Esophagus mucosa (tissue), 1 donor: ENCODE results near the gene ZACN. TPM values are rescaled to one million over a fixed set of nuclear protein-coding genes. Genes with fewer than 3 reads are reported as not detected.
"Not testable (repeated sequence)": the region's sequence is repeated elsewhere in the genome, so short reads cannot be mapped to it uniquely, and the experiment has no call there.

Experiments used
- ATAC-seq: fragments of 200-7000 bp; cut with Tn5 transposase; one replicate; pipeline ENCODE4 v1.9.1; 2020
- total RNA-seq: library from RNA; stranded (reverse); gene quantifications from one replicate; pipeline ENCODE4 v1.2.4, GENCODE V29; 2023
- donor health status: DM: yes; HTN: yes; CAD: no.

Gene ZACN
- total RNA-seq, 1 donor from 2014 or later, result not detected

DNA sequence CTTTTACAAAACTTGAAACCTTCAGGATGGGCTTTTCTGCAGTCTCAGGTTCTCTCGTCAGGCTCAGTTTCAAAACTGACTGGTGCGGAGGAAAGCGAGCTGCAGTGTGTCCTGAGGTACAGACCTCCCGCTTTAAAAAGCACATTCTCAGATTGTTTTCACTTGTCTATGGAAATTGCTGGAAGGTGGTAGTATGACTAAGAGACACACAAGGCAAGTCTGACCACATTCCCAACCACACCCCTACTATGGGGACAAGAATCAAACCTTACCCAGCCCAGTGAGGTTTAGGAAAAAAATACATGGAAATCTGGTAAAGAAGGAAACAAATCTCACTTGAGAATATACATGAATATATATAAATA lies 24.9 kb upstream of the ZACN start:
- ATAC-seq, result peak; percentile 82

DNA sequence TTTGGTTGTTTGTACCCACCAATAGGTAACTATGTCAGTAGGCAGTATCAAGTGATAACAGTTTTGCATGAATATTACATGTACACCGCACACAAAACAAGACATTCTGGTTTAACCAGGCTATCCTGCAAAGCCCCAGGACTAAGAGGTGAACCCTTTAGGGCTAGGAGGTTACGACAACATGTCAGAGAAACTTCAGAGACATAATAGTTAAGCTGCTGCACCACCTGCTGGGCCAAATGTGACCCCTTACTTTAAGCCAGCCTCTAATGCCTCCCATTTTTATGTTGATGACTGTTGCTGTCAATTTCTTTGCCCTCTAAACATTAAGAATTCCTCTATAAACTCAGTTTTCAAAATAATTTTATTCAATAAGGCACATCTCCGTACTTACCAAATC lies 22.1 kb upstream of the ZACN start:
- ATAC-seq, result peak; percentile 81

DNA sequence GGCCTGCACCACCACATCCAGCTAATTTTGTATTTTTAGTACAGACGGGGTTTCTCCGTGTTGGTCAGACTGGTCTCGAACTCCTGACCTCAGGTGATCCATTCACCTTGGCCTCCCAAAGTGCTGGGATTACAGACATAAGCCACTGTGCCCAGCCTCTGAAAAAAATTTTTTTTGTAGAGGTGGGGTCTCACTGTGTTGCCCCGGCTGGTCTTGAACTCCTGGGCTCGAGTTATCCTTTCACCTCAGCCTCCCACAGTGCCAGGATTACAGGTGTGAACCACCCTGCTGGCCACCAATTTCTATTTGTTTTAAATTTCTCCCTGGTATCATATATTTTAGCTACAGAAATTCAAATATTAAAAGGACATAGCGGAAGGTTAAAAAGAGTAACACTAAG lies 20.7 kb upstream of the ZACN start:
- ATAC-seq, result not testable (repeated sequence)

GRCh38 chr17:76063875-76064546 lies 15.0 kb upstream of the ZACN start:
- ATAC-seq, result no peak

GRCh38 chr17:76065775-76066174 lies 13.2 kb upstream of the ZACN start:
- ATAC-seq, result peak; percentile 70

GRCh38 chr17:76071531-76072147 lies 7.3 kb upstream of the ZACN start:
- peak; percentile 5 for ATAC-seq

GRCh38 chr17:76072148-76072858 lies 6.7 kb upstream of the ZACN start, which contains the start of gene SRP68:
Gene SRP68 (minus strand): TSS chr17:76072517. CDS start chr17:76072491, 26 bp downstream.
- ATAC-seq, result peak; percentile 90

DNA sequence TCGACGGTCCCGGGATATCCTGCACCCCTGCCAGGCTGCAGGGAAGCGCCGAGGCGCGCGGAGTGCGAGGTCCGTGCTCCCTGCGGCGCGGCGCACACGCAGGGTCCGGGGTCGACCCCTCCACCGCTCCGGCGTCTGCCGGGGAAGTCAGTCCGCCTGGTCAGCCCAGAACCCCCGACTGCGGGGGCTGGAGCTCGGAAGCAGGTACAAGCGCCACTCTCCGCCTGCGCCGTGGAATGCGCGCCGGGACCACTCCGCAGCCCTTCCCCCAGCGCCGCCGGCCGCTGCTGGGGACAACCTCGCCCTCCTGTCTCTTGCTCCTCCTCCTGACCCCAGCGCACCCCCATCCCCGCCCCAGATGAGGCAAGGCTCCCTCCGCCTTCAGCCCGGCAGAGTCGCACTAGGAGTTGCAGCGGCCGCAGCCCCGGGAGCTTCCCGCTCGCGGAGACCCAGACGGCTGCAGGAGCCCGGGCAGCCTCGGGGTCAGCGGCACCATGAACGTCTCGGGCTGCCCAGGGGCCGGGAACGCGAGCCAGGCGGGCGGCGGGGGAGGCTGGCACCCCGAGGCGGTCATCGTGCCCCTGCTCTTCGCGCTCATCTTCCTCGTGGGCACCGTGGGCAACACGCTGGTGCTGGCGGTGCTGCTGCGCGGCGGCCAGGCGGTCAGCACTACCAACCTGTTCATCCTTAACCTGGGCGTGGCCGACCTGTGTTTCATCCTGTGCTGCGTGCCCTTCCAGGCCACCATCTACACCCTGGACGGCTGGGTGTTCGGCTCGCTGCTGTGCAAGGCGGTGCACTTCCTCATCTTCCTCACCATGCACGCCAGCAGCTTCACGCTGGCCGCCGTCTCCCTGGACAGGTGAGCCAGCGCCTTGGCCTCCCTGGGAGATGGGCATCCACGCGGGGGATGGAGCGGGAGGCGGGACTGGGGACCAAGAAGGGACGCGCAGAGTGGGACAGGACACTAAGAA lies 4.3 kb upstream of the ZACN start, which contains the start of gene GALR2:
TSS of gene GALR2 (plus strand) at position 392 of the 974 bp plus-strand sequence. CDS start at position 495, 103 bp downstream.
- no peak for ATAC-seq

DNA sequence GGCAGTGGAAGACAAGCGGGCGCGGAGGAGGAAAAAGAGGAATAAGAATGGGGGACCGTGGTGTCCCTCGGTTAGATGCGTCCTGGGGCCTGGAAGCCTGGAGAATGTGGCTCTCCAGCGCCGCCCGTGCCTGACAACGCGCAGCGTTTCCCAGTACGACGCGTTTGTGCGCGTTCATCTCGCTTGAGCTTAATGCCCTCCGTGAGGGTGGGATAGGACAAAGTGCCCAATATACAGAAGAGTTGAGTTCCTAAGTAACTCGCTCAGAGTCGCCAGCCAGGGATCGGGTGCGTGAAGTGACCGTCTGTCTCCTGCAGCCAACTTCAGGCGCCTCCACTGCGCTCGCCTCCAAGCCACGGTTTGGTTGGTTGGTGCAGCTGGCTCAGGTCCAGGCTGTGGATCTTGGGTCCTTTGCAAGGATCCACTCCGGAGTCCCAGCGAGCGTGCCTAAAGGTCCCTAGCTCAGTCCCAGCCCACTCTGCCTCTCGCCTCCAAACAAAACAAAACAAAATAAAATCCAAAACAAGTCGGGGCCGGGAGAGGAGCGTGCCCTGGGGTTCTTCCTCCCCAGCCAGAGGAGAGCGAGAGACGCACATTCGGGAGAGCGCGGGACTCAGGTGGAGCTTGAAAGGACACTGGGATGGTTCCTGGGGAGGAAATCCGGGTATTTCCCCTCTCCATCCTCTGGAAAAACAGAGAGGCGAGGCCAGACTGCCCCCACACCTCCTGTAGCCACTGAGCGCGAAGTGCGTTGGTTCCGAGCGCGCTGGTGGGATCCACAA lies 3.4 kb upstream of the ZACN start:
- no peak for ATAC-seq

DNA sequence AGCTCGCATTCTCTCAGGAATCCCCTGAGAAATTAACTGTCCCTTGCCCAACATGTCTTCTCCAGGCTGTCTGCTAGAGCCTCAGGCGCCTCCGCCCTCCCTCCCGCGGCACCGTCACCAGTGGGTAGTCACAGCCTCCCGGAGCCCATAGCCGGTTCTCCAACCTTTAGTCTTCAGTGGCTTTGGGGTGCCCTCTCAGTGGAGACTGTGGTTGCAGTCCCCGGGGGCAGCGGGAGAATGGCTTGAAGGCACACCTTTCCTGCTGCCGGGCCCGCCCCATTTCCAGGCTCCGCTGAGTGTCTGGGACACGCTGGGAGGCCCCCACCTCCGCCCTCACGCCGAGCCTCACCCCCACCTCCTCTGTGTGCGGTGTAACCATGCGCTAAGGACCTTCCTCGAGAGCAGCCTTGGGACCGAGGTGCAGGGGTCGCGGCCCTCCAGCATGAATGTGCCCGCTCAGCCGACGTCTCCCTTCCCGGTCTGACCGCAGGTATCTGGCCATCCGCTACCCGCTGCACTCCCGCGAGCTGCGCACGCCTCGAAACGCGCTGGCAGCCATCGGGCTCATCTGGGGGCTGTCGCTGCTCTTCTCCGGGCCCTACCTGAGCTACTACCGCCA lies 2.7 kb upstream of the ZACN start:
- ATAC-seq, result no peak

DNA sequence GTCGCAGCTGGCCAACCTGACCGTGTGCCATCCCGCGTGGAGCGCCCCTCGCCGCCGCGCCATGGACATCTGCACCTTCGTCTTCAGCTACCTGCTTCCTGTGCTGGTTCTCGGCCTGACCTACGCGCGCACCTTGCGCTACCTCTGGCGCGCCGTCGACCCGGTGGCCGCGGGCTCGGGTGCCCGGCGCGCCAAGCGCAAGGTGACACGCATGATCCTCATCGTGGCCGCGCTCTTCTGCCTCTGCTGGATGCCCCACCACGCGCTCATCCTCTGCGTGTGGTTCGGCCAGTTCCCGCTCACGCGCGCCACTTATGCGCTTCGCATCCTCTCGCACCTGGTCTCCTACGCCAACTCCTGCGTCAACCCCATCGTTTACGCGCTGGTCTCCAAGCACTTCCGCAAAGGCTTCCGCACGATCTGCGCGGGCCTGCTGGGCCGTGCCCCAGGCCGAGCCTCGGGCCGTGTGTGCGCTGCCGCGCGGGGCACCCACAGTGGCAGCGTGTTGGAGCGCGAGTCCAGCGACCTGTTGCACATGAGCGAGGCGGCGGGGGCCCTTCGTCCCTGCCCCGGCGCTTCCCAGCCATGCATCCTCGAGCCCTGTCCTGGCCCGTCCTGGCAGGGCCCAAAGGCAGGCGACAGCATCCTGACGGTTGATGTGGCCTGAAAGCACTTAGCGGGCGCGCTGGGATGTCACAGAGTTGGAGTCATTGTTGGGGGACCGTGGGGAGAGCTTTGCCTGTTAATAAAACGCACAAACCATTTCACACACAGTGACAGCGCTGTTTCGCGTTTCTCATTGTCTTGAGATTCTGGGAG lies 2.0 kb upstream of the ZACN start:
- ATAC-seq, result no peak

DNA sequence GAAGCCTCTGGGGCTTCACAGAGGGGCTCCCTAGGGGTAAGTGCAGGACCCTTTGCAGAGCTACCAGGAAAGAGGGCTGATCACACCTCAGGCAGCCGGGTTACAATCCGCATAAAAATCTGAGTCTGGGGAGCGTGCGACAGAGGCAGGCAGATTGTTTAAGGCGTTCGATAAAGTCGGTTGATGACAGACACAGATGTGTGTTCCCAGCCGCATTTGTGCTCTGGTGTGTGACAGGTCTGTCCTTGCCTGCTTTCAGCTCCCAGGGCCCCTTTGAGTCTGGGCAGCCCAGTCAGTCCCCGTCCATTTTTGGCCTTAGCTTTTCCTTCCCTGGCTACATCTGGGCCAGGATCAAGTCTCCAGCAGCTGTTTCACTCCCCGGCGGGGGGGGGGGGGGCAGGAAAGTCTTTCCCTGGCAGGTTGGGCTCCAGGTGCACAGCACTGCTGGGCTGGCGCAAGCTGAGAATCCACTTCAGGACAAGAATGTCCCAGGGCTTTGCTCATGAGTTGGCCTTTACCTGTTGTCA lies 1.3 kb upstream of the ZACN start:
- no peak for ATAC-seq

- ATAC-seq, result not testable (repeated sequence)
Measured at GRCh38 chr17:76078370-76078769, 612 bp upstream of the ZACN start.

DNA sequence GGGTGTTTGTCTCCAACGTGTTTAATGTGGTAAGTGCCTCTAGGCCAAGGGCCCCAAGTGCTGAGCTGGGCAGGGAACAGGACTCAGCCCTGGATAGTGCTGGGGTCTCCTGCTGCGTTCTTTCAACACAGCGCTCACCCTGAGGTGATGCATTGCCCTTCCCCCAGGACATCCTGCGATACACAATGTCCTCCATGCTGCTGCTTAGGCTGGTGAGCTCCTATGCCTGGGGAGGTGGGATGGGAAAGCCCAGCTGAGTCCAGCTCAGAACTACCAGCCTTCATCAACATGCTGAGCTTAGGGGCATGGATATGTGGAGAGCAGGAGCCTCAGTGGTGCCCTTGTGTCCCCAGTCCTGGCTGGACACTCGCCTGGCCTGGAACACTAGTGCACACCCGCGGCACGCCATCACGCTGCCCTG lies 563 bp downstream of the ZACN start:
- ATAC-seq, result peak; percentile 1

DNA sequence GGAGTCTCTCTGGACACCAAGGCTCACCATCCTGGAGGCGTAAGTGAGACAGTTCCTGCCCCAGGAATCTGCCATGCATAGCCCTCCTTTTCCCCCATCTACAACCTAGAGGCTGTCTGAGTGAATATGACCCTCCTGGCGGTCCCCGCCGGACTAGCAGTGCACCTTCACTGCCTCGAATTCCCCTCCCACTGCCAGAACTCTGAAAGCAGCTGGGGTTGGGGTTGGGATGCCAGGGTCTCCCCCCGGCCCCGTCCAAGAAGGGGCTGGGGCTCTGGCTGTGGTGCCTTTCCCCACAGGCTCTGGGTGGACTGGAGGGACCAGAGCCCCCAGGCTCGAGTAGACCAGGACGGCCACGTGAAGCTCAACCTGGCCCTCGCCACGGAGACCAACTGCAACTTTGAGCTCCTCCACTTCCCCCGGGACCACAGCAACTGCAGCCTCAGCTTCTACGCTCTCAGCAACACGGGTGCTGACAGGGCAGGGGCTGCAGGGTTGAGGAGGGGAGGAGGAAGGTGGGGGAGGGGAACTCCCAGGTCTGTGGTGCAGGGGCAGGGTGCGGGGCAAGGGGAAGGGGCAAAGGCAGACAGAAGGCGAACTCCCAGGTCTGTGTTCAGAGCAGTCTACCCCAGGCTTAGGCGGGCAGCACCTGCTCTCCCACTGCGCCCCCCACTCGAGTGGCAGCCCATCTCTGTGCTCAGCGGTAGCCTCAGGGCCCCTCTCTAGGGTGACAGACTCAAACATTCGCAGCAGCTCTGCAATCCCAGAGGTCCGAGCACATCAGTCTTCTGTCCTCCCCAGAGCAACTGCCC lies 1.2 kb downstream of the ZACN start:
- ATAC-seq, result no peak

GRCh38 chr17:76080768-76081287 lies 1.8 kb downstream of the ZACN start:
- ATAC-seq, result no peak

DNA sequence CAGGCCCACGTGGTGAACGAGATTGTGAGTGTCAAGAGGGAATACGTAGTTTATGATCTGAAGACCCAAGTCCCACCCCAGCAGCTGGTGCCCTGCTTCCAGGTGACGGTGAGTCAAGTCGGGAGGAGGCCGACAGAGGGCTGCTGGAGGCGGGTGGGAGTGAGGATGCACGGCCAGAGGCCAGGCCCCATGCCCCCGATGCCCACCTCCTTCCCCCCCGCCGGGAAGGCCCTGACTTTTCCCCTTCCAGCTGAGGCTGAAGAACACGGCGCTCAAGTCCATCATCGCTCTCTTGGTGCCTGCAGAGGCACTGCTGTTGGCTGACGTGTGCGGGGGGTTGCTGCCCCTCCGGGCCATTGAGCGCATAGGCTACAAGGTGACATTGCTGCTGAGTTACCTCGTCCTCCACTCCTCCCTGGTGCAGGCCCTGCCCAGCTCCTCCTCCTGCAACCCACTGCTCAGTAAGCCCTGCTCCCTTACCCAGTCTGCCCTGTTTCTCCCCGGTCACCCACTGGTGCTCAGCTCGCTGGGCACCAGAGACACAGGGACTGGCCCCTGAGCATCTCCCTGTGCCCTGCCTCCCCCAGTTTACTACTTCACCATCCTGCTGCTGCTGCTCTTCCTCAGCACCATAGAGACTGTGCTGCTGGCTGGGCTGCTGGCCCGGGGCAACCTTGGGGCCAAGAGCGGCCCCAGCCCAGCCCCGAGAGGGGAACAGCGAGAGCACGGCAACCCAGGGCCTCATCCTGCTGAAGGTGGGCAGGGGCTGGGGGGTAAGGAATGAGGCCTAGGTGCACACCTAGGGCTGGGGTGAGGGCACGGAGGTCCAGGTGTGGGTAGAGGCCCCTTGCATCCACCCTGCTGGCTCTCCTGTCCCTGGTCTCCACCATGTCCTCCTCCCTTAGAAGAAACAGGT lies 2.6 kb downstream of the ZACN start:
- no peak for ATAC-seq
